Smooth muscle cell (in vitro differentiated cells): Measurements from ENCODE around the gene SLC35E1. TPM values are rescaled to one million over a fixed set of nuclear protein-coding genes. Genes with fewer than 3 reads are reported as not detected.

ENCODE experiments used
- DNase-seq: peaks from one replicate; lab custom pipeline; 2025; ENCODE audit not compliant: unreplicated experiment; lab: John Stamatoyannopoulos, UW
- H2AFZ ChIP-seq: fragments of 200-600 bp; sonication (generic); 2 replicates; pipeline ENCODE4 v1.6.0; 2016; ENCODE audit warnings: antibody characterized with exemption, low read depth, mild to moderate bottlenecking
- H3F3A ChIP-seq: fragments of 200-600 bp; sonication (generic); 2 replicates; pipeline ENCODE4 v1.6.0; 2017; ENCODE audit warnings: antibody characterized with exemption, low read depth
- H3K27ac ChIP-seq: fragments of 200-600 bp; sonication (generic); 2 replicates; pipeline ENCODE4 v1.5.1; 2016; ENCODE audit warnings: low read depth, mild to moderate bottlenecking
- H3K27me3 ChIP-seq: fragments of 200-600 bp; sonication (generic); 2 replicates; pipeline ENCODE4 v1.6.1; 2016; ENCODE audit warnings: low read depth, mild to moderate bottlenecking
- H3K36me3 ChIP-seq: fragments of 200-600 bp; sonication (generic); 2 replicates; pipeline ENCODE4 v1.5.1; 2016; ENCODE audit warnings: low read depth
- H3K4me1 ChIP-seq: fragments of 200-600 bp; sonication (generic); 2 replicates; pipeline ENCODE4 v1.5.1; 2016; ENCODE audit warnings: low read depth
- H3K4me2 ChIP-seq: fragments of 200-600 bp; sonication (generic); 2 replicates; pipeline ENCODE4 v1.6.0; 2016; ENCODE audit warnings: mild to moderate bottlenecking
- H3K4me3 ChIP-seq: fragments of 200-600 bp; sonication (generic); 2 replicates; pipeline ENCODE4 v1.5.1; 2016; ENCODE audit warnings: mild to moderate bottlenecking
- H3K79me2 ChIP-seq: fragments of 200-600 bp; sonication (generic); 2 replicates; pipeline ENCODE4 v1.6.0; 2016; ENCODE audit warnings: low read depth, mild to moderate bottlenecking
- H3K9ac ChIP-seq: fragments of 200-600 bp; sonication (generic); 2 replicates; pipeline ENCODE4 v1.6.0; 2016; ENCODE audit warnings: low read depth
- H3K9me3 ChIP-seq: fragments of 200-600 bp; sonication (generic); replicated peaks from 2 replicates; pipeline ENCODE4 v1.5.1; 2016; ENCODE audit warnings: low read depth
- H4K20me1 ChIP-seq: fragments of 200-600 bp; sonication (generic); 2 replicates; pipeline ENCODE4 v1.6.0; 2016; ENCODE audit warnings: low read depth
- CTCF ChIP-seq: fragments of 200-600 bp; sonication (generic); IDR thresholded peaks from 2 replicates; pipeline ENCODE4 v1.5.1; 2017; ENCODE audit warnings: borderline replicate concordance, mild to moderate bottlenecking, antibody characterized with exemption; ENCODE audit not compliant: insufficient read depth, poor library complexity, severe bottlenecking
- WGBS: methylation state at CpG from one replicate; pipeline ENCODE4 v1.1.7; 2016; ENCODE audit warnings: low lambda C conversion rate; 5-methylcytosine and 5-hydroxymethylcytosine counted together
- polyA plus RNA-seq: library from polyadenylated mRNA; unstranded; fragments of >200 nt; fragmentation: Nextera tagmentation; extraction: Ambion mirVana; gene quantifications from 2 replicates; pipeline ENCODE4 v1.2.1, GENCODE V29; 2016
- total RNA-seq: library from RNA; depleted of rRNA; stranded (reverse); fragments of >200 nt; gene quantifications from 2 replicates; pipeline ENCODE4 v1.2.3, GENCODE V29; 2014

SLC35E1 gene
- total and polyA plus RNA-seq, 2 experiments from 2014 or later, result 35.3 to 37.3 TPM

DNA sequence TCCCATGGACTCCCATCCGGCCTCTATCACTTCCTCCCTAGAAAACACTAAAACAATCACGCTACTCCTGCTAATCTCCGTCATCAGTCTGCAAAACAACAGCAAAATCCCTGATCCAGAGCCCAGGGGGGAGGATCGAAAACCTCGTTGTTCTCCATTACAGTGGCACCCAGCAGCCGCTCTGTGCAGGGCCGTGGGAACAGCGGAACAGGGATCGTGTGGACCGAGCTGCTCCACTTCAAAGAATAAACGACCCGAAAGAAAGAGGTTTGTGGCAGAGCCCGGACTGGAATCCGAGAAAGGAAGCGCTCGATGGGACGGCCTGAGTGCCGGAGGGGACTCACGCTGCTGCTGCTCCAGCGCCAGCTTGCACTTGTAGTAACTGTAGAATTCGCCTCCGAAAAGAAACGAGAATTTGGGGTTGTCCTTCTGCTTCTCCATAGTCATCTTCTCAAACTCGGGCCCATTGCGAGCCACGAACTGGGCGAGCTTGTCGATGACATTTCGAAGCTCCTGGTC, 30.6 kb downstream of the SLC35E1 start:
- no peak for TF ChIP-seq CTCF
- peak overlapping the region; percentile 92 for H3K9ac ChIP-seq

DNA sequence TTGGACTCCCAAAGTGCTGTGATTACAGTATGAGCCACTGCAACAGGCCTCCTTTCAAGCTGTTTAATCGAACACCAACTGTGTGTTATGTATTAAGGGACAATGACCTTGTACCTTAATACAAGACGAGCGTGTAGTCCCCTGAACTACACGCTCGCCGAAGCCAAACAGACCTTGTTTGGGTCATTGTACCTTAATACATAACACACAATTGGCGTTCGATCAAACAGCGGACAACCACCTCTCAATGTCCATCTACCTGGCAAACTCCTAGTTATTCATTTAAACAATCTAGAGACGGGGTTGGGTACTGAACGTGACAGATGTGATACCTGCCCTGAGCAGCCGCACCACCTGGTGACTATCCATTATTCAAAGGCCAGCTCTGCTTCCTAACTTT, 31.3 kb downstream of the SLC35E1 start:
- 90% methylated on average over 12 of the region's 12 CpGs for WGBS
- peaks cover 58% of the 10 kb centered on the region for H4K20me1 ChIP-seq
- no peak for DNase-seq

More for the DNA sequence above, 30.6 kb downstream of the SLC35E1 start:
- Histone ChIP-seq H3K36me3 (no peaks in the 10 kb centered on the region), H3K4me1 (peaks cover 17% of the 10 kb centered on the region), H4K20me1 (peaks cover 51% of the 10 kb centered on the region), H2AFZ (no peak overlapping the region), H3K4me3 (peak overlapping the region; percentile 92), H3K79me2 (peaks cover 77% of the 10 kb centered on the region), H3K9me3 (no peaks in the 10 kb centered on the region), H3K27me3 (no peaks in the 10 kb centered on the region), H3K27ac (peak overlapping the region; percentile 79), H3F3A (no peaks in the 10 kb centered on the region), H3K4me2 (peak overlapping the region; percentile 98)
- DNase-seq, result no peak
- 6% methylated on average over 29 of the region's 29 CpGs for WGBS

GRCh38 chr19:16537111-16537510, 35.1 kb downstream of the SLC35E1 start:
- Histone ChIP-seq H3K27ac (no peak overlapping the region), H3K4me1 (peaks cover 9% of the 10 kb centered on the region), H3K4me2 (no peak overlapping the region), H3K79me2 (peaks cover 58% of the 10 kb centered on the region), H3K27me3 (no peaks in the 10 kb centered on the region), H4K20me1 (peaks cover 81% of the 10 kb centered on the region), H2AFZ (no peak overlapping the region), H3F3A (no peaks in the 10 kb centered on the region), H3K9me3 (no peaks in the 10 kb centered on the region), H3K9ac (no peak overlapping the region), H3K36me3 (no peaks in the 10 kb centered on the region), H3K4me3 (no peak overlapping the region)
- DNase-seq, result no peak
- no peak for TF ChIP-seq CTCF
- WGBS, result 97% methylated on average over 10 of the region's 13 CpGs

More for the DNA sequence above, 31.3 kb downstream of the SLC35E1 start:
- peak overlapping the region; percentile 92 for H3K4me3 ChIP-seq
- H3K4me2 ChIP-seq, result peak overlapping the region; percentile 98
- TF ChIP-seq CTCF, result no peak
- H3K4me1 ChIP-seq, result peaks cover 17% of the 10 kb centered on the region
- peak overlapping the region; percentile 92 for H3K9ac ChIP-seq
- H3F3A ChIP-seq, result no peaks in the 10 kb centered on the region
- no peaks in the 10 kb centered on the region for H3K36me3 ChIP-seq
- H3K27me3 ChIP-seq, result no peaks in the 10 kb centered on the region
- H3K9me3 ChIP-seq, result no peaks in the 10 kb centered on the region
- H3K27ac ChIP-seq, result peak overlapping the region; percentile 79
- H3K79me2 ChIP-seq, result peaks cover 81% of the 10 kb centered on the region
- no peak overlapping the region for H2AFZ ChIP-seq

- Histone ChIP-seq H3K36me3 (no peaks in the 10 kb centered on the region), H4K20me1 (peaks cover 74% of the 10 kb centered on the region), H2AFZ (no peak overlapping the region), H3K27me3 (no peaks in the 10 kb centered on the region), H3F3A (no peaks in the 10 kb centered on the region), H3K79me2 (peaks cover 48% of the 10 kb centered on the region), H3K4me1 (peaks cover 6% of the 10 kb centered on the region), H3K4me2 (no peak overlapping the region), H3K4me3 (no peak overlapping the region), H3K27ac (no peak overlapping the region), H3K9me3 (no peaks in the 10 kb centered on the region), H3K9ac (no peak overlapping the region)
- no peak for TF ChIP-seq CTCF
- no peak for DNase-seq
- 99% methylated on average over 9 of the region's 9 CpGs for WGBS
These were observed 36.1 kb downstream of the SLC35E1 start for GRCh38 chr19:16536130-16536529.
